OCI-LY3 (cell line): ENCODE data around the gene DTHD1.

ENCODE experiments used
- EZH2phosphoT487 ChIP-seq: fragments of 200-600 bp; shearing (Covaris generic); IDR thresholded peaks from 2 replicates; pipeline ENCODE4 v1.6.1; 2018; ENCODE audit warnings: antibody characterized with exemption, mixed run types, low read depth
- TF ChIP-seq, protein P1 (sequence below): fragments of 200-600, 300-600 bp; sonication (generic); IDR thresholded peaks from 2 replicates; pipeline ENCODE4 v1.5.1; 2014; ENCODE audit warnings: antibody characterized with exemption, low read length, low read depth

DNA sequence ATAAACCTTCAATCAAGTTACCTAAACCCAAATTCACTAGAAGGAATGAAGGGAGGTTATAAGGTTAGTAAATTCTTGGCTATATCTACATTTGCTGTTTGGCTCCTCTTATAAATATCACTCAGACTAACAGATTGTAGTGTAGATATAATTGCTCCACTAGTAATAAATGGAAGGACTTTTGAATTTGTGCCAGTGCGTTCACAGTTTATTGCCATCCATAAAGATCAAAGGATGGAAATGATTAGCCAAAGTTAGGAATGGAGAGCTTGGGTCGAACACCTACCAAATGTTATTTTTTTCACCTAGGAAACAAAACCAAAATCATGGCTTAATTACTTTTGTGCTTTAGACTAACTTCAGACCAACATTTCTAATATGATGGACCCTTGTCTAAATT lies 9.2 kb downstream of the DTHD1 start:
- TF ChIP-seq, protein P1, sequence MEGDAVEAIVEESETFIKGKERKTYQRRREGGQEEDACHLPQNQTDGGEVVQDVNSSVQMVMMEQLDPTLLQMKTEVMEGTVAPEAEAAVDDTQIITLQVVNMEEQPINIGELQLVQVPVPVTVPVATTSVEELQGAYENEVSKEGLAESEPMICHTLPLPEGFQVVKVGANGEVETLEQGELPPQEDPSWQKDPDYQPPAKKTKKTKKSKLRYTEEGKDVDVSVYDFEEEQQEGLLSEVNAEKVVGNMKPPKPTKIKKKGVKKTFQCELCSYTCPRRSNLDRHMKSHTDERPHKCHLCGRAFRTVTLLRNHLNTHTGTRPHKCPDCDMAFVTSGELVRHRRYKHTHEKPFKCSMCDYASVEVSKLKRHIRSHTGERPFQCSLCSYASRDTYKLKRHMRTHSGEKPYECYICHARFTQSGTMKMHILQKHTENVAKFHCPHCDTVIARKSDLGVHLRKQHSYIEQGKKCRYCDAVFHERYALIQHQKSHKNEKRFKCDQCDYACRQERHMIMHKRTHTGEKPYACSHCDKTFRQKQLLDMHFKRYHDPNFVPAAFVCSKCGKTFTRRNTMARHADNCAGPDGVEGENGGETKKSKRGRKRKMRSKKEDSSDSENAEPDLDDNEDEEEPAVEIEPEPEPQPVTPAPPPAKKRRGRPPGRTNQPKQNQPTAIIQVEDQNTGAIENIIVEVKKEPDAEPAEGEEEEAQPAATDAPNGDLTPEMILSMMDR, result no peak
- TF ChIP-seq EZH2phosphoT487, result no peak
